Ovary (tissue), 9 donors: Measurements from ENCODE around the gene CFAP100. TPM values are rescaled to one million over a fixed set of nuclear protein-coding genes. Genes with fewer than 3 reads are reported as not detected.

Experiments
- DNase-seq, 5 donors: peaks; one replicate each; pipeline ENCODE4 v3.0.0-alpha.2; 2019 to 2020
- H3K27ac ChIP-seq, 2 donors: fragments of 200-600 bp; one replicate each; pipeline versions ENCODE4 v1.5.1 to v1.8.0; 2019 to 2022
- H3K27me3 ChIP-seq: fragments of 200-600 bp; one replicate; pipeline ENCODE4 v1.8.0; 2022
- H3K36me3 ChIP-seq: fragments of 200-600 bp; sonication (generic); one replicate; pipeline ENCODE4 v1.5.1; 2019
- H3K4me1 ChIP-seq: one replicate; pipeline ENCODE4 v1.8.1; 2013; ENCODE audit warnings: mild to moderate bottlenecking, moderate library complexity; ENCODE audit not compliant: insufficient read depth
- H3K4me3 ChIP-seq: fragments of 200-600 bp; sonication (generic); one replicate; pipeline ENCODE4 v1.5.1; 2017
- H3K9me3 ChIP-seq, 2 donors: fragments of 200-600 bp in 1 of 2; sonication (generic) in 1 of 2; one replicate each; pipeline versions ENCODE4 v1.5.1 to v1.8.1; 2013 to 2019; ENCODE audit warnings: mild to moderate bottlenecking in 1 of 2, moderate library complexity in 1 of 2
- CTCF ChIP-seq, 3 donors: fragments of 450-650 bp in 2 of 3; fragments of 200-600 bp in 1 of 3; IDR thresholded peaks; one replicate each; pipeline versions ENCODE4 v1.5.1 to v1.8.0; 2016 to 2022; ENCODE audit warnings: antibody characterized with exemption in 3 of 3, mild to moderate bottlenecking in 1 of 3
- EP300 ChIP-seq: sonication (generic); formaldehyde crosslinking; IDR thresholded peaks from one replicate; pipeline ENCODE4 v1.6.1; 2017; ENCODE audit warnings: antibody characterized with exemption
- POLR2A ChIP-seq: fragments of 450-650 bp; IDR thresholded peaks from one replicate; pipeline ENCODE4 v1.6.1; 2017; ENCODE audit warnings: antibody characterized with exemption, mild to moderate bottlenecking, moderate library complexity
- WGBS, 3 donors: extraction: QIAGEN DNeasy Blood & Tissue Kit in 1 of 3; methylation state at CpG; one replicate each; pipeline versions ENCODE4 v1.1.5 to v1.1.7; 2013 to 2017; 5-methylcytosine and 5-hydroxymethylcytosine counted together
- intact Hi-C, 4 donors: fragments of 100-400 bp; cut with DNase I; formaldehyde crosslinking; loops; one replicate each; pipeline versions ENCODE4 v1.11.0 to v1.15.1; 2022 to 2023
- polyA plus RNA-seq, 2 donors: library from polyadenylated mRNA; stranded (reverse); fragments of 200-250 nt in 1 of 2; fragments of 350-450 nt in 1 of 2; fragmentation: Illumina TruSeq in 1 of 2; extraction: RNeasy Lipid Tissue Mini Kit (QIAGEN cat#74804) in 1 of 2; gene quantifications; one replicate each; pipeline ENCODE4 v1.2.3, GENCODE V29; 2013 to 2014
- total RNA-seq, 7 donors: library from RNA; depleted of rRNA in 2 of 7; stranded (reverse); fragments of >200 nt in 2 of 7; fragmentation: NEBNext Ultra II Directional in 3 of 7; extraction: Animal tissue kit (Norgen Biotek cat#: 25700) in 3 of 7; gene quantifications; one replicate each; pipeline versions ENCODE4 v1.1.0 to v1.2.4, GENCODE V29; 2016 to 2023
- donor health status: DM: no; HTN: no; CAD: no; lungs with moderate emphysema.
- donor health status: DM: no; HTN: no; CAD: no.
- donor health status: Bipolar disorder and iron deficiency.
- donor health status: DM: yes; HTN: yes; CAD: no.
- donor health status: DM: no; HTN: no; CAD: no.
- donor health status: DM: yes; HTN: yes; CAD: no.

The CFAP100 gene
- total and polyA plus RNA-seq, 9 donors: 0.06 to 21.3 (median 1.6) TPM; not detected in 3

GRCh38 chr3:126375835-126376331 is 18.8 kb upstream of the CFAP100 start:
- peak in 4 of 5 donors; percentile 7 to 40 (median 14) for DNase-seq
- intact Hi-C loops: no loop called here
- 85 to 90% (median 87%) methylated on average over 13 of the region's 13 CpGs for WGBS, 3 donors
- Histone ChIP-seq H3K4me1 (peaks cover 5% of the 10 kb centered on the region), H3K27ac (peak overlapping the region in 1 of 2 donors; percentile 43), H3K9me3 (no peaks in the 10 kb centered on the region), H3K36me3 (no peaks in the 10 kb centered on the region), H3K27me3 (no peaks in the 10 kb centered on the region), H3K4me3 (no peak overlapping the region)
- TF ChIP-seq CTCF (IDR thresholded peaks at IDR 0.05): no peak
- TF ChIP-seq POLR2A: no peak
- TF ChIP-seq EP300: no peak

- H3K27ac ChIP-seq: peak overlapping the region in 1 of 2 donors; percentile 43
- no peaks in the 10 kb centered on the region for H3K36me3 ChIP-seq
- no peaks in the 10 kb centered on the region for H3K9me3 ChIP-seq
- TF ChIP-seq EP300: no peak
- TF ChIP-seq CTCF (IDR thresholded peaks at IDR 0.05): no peak
- no peak for TF ChIP-seq POLR2A
- no peak for DNase-seq
- 11 to 17% (median 13%) methylated on average over 3 of the region's 3 CpGs for WGBS, 3 donors
- no peaks in the 10 kb centered on the region for H3K27me3 ChIP-seq
- no peak overlapping the region for H3K4me3 ChIP-seq
- peaks cover 5% of the 10 kb centered on the region for H3K4me1 ChIP-seq
- intact Hi-C loops: no loop called here
Measured at GRCh38 chr3:126376444-126376843, 18.3 kb upstream of the CFAP100 start.

- no peaks in the 10 kb centered on the region for H3K36me3 ChIP-seq
- intact Hi-C loops: no loop called here
- no peaks in the 10 kb centered on the region for H3K9me3 ChIP-seq
- no peaks in the 10 kb centered on the region for H3K27me3 ChIP-seq
- H3K4me3 ChIP-seq: no peak overlapping the region
- no peak for TF ChIP-seq POLR2A
- TF ChIP-seq EP300: no peak
- no peak for TF ChIP-seq CTCF (IDR thresholded peaks at IDR 0.05)
- WGBS, 3 donors: 95 to 100% (median 98%) methylated on average over 3 of the region's 3 CpGs
- H3K4me1 ChIP-seq: peaks cover 5% of the 10 kb centered on the region
- DNase-seq: peak in 1 of 5 donors; percentile 9
- H3K27ac ChIP-seq: no peak overlapping the region
Measured at GRCh38 chr3:126377211-126377610, 17.5 kb upstream of the CFAP100 start.

GRCh38 chr3:126378341-126378751 is 16.4 kb upstream of the CFAP100 start:
- Histone ChIP-seq H3K4me1 (peaks cover 5% of the 10 kb centered on the region), H3K9me3 (no peaks in the 10 kb centered on the region), H3K36me3 (no peaks in the 10 kb centered on the region), H3K27ac (no peak overlapping the region), H3K27me3 (no peaks in the 10 kb centered on the region), H3K4me3 (no peak overlapping the region)
- no peak for TF ChIP-seq POLR2A
- no peak for TF ChIP-seq CTCF (IDR thresholded peaks at IDR 0.05)
- no peak for TF ChIP-seq EP300
- DNase-seq: peak in 2 of 5 donors; percentile 5 to 11
- WGBS, 3 donors: 69 to 75% (median 71%) methylated on average over 5 to 6 of the region's 6 CpGs
- intact Hi-C loops: no loop called here
